Endothelial cell of umbilical vein (primary cell): ENCODE data around the gene EFHC1. TPM values are rescaled to one million over a fixed set of nuclear protein-coding genes. Genes with fewer than 3 reads are reported as not detected.

Experiments
- BruUV-seq: library from RNA; stranded (reverse); fragments of 400-500 nt; replicated peaks from 2 replicates; lab custom pipeline; 2021; lab: Mats Ljungman, UMichigan
- CTCF ChIA-PET: fragments of 300-600, 350-600 bp; sonication (Branson Sonifier 250); formaldehyde crosslinking; loops from one replicate; lab custom pipeline; 2021; ENCODE audit warnings: antibody characterized with exemption, inconsistent platforms; lab: Charles Lee
- POLR2A ChIA-PET: fragments of 300-600, 350-600 bp; sonication (Branson Sonifier 250); formaldehyde crosslinking; loops from one replicate; lab custom pipeline; 2021; ENCODE audit warnings: antibody characterized with exemption, inconsistent platforms; lab: Charles Lee
- DNase-seq: peaks from one replicate; pipeline ENCODE4 v3.0.0-alpha.2; 2011; ENCODE audit warnings: low read depth, low spot score
- FAIRE-seq: peaks from 2 replicates; lab custom pipeline; 2011; peaks lifted over from hg19 to GRCh38; lab: Jason Lieb, UNC
- H2AFZ ChIP-seq: 2 replicates; pipeline ENCODE4 v1.6.0; 2012; ENCODE audit warnings: low read depth, low read length, control low read depth, inconsistent platforms
- H3K27ac ChIP-seq: 2 replicates; pipeline ENCODE4 v1.5.1; 2011; ENCODE audit warnings: low read depth, mild to moderate bottlenecking, control low read depth, low read length, moderate library complexity; ENCODE audit not compliant: insufficient read depth
- H3K27me3 ChIP-seq, 2 experiments: 2 replicates each; pipeline versions ENCODE4 v1.6.0 to v1.6.1; 2011; ENCODE audit warnings: low read length in 2 of 2, mixed read lengths in 1 of 2; ENCODE audit not compliant: control insufficient read depth in 2 of 2, insufficient read depth in 2 of 2
- H3K36me3 ChIP-seq, 2 experiments: 2 replicates in 1 of 2; 3 replicates in 1 of 2; pipeline ENCODE4 v1.5.1; 2011; ENCODE audit warnings: low read length in 2 of 2, mild to moderate bottlenecking in 1 of 2, moderate library complexity in 1 of 2; ENCODE audit not compliant: control insufficient read depth in 2 of 2, insufficient read depth in 2 of 2; ENCODE audit errors: extremely low read depth in 1 of 2
- H3K4me1 ChIP-seq: 3 replicates; pipeline ENCODE4 v1.5.1; 2011; ENCODE audit warnings: mild to moderate bottlenecking, low read length; ENCODE audit not compliant: control insufficient read depth, insufficient read depth; ENCODE audit errors: extremely low read depth
- H3K4me2 ChIP-seq: 2 replicates; pipeline ENCODE4 v1.6.1; 2011; ENCODE audit warnings: low read length, control low read depth, mixed read lengths; ENCODE audit not compliant: insufficient read depth
- H3K4me3 ChIP-seq, 3 experiments: fragments of 200-600 bp in 1 of 3; sonication (generic), shearing (Covaris generic) in 1 of 3; replicated peaks in 1 of 3; 2 replicates each; pipeline ENCODE4 v1.5.1; 2011 to 2016; ENCODE audit warnings: control low read depth in 3 of 3, low read length in 3 of 3, mild to moderate bottlenecking in 2 of 3, inconsistent platforms in 1 of 3, low read depth in 1 of 3, moderate library complexity in 1 of 3; ENCODE audit not compliant: insufficient read depth in 1 of 3
- H3K79me2 ChIP-seq: 2 replicates; pipeline ENCODE4 v1.6.0; 2012; ENCODE audit warnings: low read length, inconsistent platforms; ENCODE audit not compliant: control insufficient read depth, insufficient read depth
- H3K9ac ChIP-seq: replicated peaks from 2 replicates; pipeline ENCODE3; 2011; ENCODE audit warnings: low read length, control low read depth; ENCODE audit not compliant: insufficient read depth; ENCODE audit errors: extremely low read depth
- H3K9me1 ChIP-seq: replicated peaks from 3 replicates; pipeline ENCODE4 v1.6.0; 2011; ENCODE audit warnings: mild to moderate bottlenecking, low read length; ENCODE audit not compliant: control insufficient read depth, insufficient read depth; ENCODE audit errors: extremely low read depth
- H3K9me3 ChIP-seq: replicated peaks from 2 replicates; pipeline ENCODE4 v1.5.1; 2012; ENCODE audit warnings: low read length, inconsistent platforms; ENCODE audit not compliant: control insufficient read depth, insufficient read depth
- H4K20me1 ChIP-seq: replicated peaks from 2 replicates; pipeline ENCODE3; 2011; ENCODE audit warnings: mild to moderate bottlenecking, low read length; ENCODE audit not compliant: control insufficient read depth, insufficient read depth; ENCODE audit errors: extremely low read depth
- CTCF ChIP-seq, 2 donors: IDR thresholded peaks; 1 replicate in 1 of 2; 2 replicates in 1 of 2; pipeline ENCODE4 v1.5.1; 2011; ENCODE audit warnings: low read length in 2 of 2, mild to moderate bottlenecking in 2 of 2, moderate library complexity in 2 of 2, control low read depth in 1 of 2, inconsistent platforms in 1 of 2, low read depth in 1 of 2; ENCODE audit not compliant: insufficient read depth in 1 of 2; ENCODE audit errors: extremely low read depth in 1 of 2
- EZH2 ChIP-seq: IDR thresholded peaks from 2 replicates; pipeline ENCODE4 v1.6.1; 2012; ENCODE audit warnings: borderline replicate concordance, low read depth, mild to moderate bottlenecking, moderate library complexity, low read length, inconsistent platforms; ENCODE audit not compliant: severe bottlenecking
- FOS ChIP-seq: IDR thresholded peaks from 2 replicates; pipeline ENCODE4 v1.6.1; 2011; ENCODE audit warnings: mild to moderate bottlenecking, low read length, moderate library complexity, borderline replicate concordance; ENCODE audit not compliant: insufficient read depth
- GATA2 ChIP-seq: IDR thresholded peaks from 2 replicates; pipeline ENCODE4 v1.7.0; 2011; ENCODE audit warnings: low read depth, mild to moderate bottlenecking, moderate library complexity, mixed read lengths, low read length; ENCODE audit not compliant: insufficient read length, insufficient read depth
- JUN ChIP-seq: IDR thresholded peaks from 2 replicates; pipeline ENCODE4 v1.6.1; 2011; ENCODE audit warnings: borderline replicate concordance, low read depth; ENCODE audit not compliant: insufficient read length, insufficient read depth
- MAX ChIP-seq: IDR thresholded peaks from 2 replicates; pipeline ENCODE4 v1.6.1; 2011; ENCODE audit not compliant: insufficient read depth, insufficient read length
- MYC ChIP-seq: IDR thresholded peaks from one replicate; pipeline ENCODE4 v1.6.1; 2011; ENCODE audit warnings: mild to moderate bottlenecking, low read depth, low read length
- POLR2A ChIP-seq: IDR thresholded peaks from 2 replicates; pipeline ENCODE4 v1.6.1; 2012; ENCODE audit warnings: low read depth, mild to moderate bottlenecking, control low read depth, low read length
- POLR2AphosphoS5 ChIP-seq: IDR thresholded peaks from 2 replicates; pipeline ENCODE4 v1.6.1; 2012; ENCODE audit warnings: low read depth, mild to moderate bottlenecking, control low read depth, low read length, moderate library complexity; ENCODE audit not compliant: insufficient read depth
- dilution Hi-C: fragments of 300-500 bp; cut with MboI; formaldehyde crosslinking; loops from one replicate; pipeline ENCODE4 v1.15.0; 2019; ENCODE audit warnings: low sequenced_read_pairs; ENCODE audit not compliant: extremely low pct_ligation_motif_present
- intact Hi-C: fragments of 100-400 bp; cut with micrococcal nuclease; formaldehyde crosslinking; loops from one replicate; pipeline ENCODE4 v1.10.0; 2022
- polyA plus RNA-seq, 4 experiments: library from polyadenylated mRNA; depleted of rRNA in 3 of 4; stranded (reverse) in 3 of 4; unstranded in 1 of 4; fragments of >200 nt; gene quantifications; 2 replicates each; pipeline versions ENCODE4 v1.2.1 to v1.2.3, GENCODE V29; 2011 to 2012; ENCODE audit warnings: missing spikeins in 1 of 4
- total RNA-seq: library from RNA; stranded (reverse); gene quantifications from 2 replicates; pipeline ENCODE4 v1.2.3, GENCODE V29; 2021

Gene EFHC1
- total and polyA plus RNA-seq, 2 donors (not counting 3 experiments of a cell fraction or from before 2014, with no cell fraction given) = 14.6 to 17.6 TPM

- H3K4me2 ChIP-seq = peak overlapping the region; percentile 50
- FAIRE-seq (peak; percentile 73), DNase-seq (peak; percentile 89)
- peak overlapping the region; percentile 66 for H2AFZ ChIP-seq
- H3K4me3 ChIP-seq = no peak overlapping the region
- TF ChIP-seq JUN (peak; percentile 87), GATA2 (peak; percentile 55), POLR2A (peak; percentile 6), POLR2AphosphoS5 (peak; percentile 51), CTCF (IDR thresholded peaks at IDR 0.05; ENCODE audit: extremely low read depth in 1 of 2, insufficient read depth in 1 of 2, low read depth in 1 of 2, low read length in 2 of 2) (no peak), MYC (no peak), EZH2 (no peak), MAX (no peak), FOS (peak; percentile 88)
- POLR2A ChIA-PET = interaction anchor here (0.6 to 1.1 kb wide), 2 partner anchors 127 to 132 kb away, joined by 3 to 4 read pairs; no protein-coding TSS in a partner anchor
- intact Hi-C loops = loop anchor here (1.0 to 10.0 kb wide), 5 partner anchors 73 to 577 kb away; partner anchors contain the start of gene GSTA4
- no peaks in the 10 kb centered on the region for H3K27me3 ChIP-seq
- H3K4me1 ChIP-seq = peaks cover 54% of the 10 kb centered on the region
- no peaks in the 10 kb centered on the region for H4K20me1 ChIP-seq
- BruUV-seq = no TSS peak
- no peaks in the 10 kb centered on the region for H3K9me3 ChIP-seq
- H3K79me2 ChIP-seq = no peaks in the 10 kb centered on the region
- H3K9me1 ChIP-seq = no peaks in the 10 kb centered on the region
- CTCF ChIA-PET = interaction anchor here (0.8 to 6.4 kb wide), 19 partner anchors 10 to 247 kb away, joined by 3 to 55 read pairs (median 5); partner anchors contain the start of gene TRAM2
- H3K9ac ChIP-seq = peak overlapping the region; percentile 61
- H3K27ac ChIP-seq = peak overlapping the region; percentile 88
- H3K36me3 ChIP-seq = no peaks in the 10 kb centered on the region
- dilution Hi-C loops = loop anchor here (25.0 kb wide), 1 partner anchor 120 kb away; no protein-coding TSS in a partner anchor
Measured at GRCh38 chr6:52417675-52418111, 2.4 kb upstream of the EFHC1 start.
